Measurements from ENCODE around the gene GMFB.
"Not testable (repeated sequence)": the region's sequence is repeated elsewhere in the genome, so short reads cannot be mapped to it uniquely, and the experiment has no call there.

Gene GMFB

GRCh38 chr14:54462048-54462447 is 26.7 kb downstream of the GMFB start:
- TF ChIP-seq CTCF (IDR thresholded peaks at IDR 0.05; ENCODE audit: low read depth, low read length): no peak
- H3K4me3 ChIP-seq (ENCODE audit: low read depth, low read length): no peak overlapping the region

GRCh38 chr14:54459106-54459505 is 29.7 kb downstream of the GMFB start:
- TF ChIP-seq CTCF (IDR thresholded peaks at IDR 0.05; ENCODE audit: low read depth, low read length): no peak
- H3K4me3 ChIP-seq (ENCODE audit: low read depth, low read length): no peak overlapping the region

GRCh38 chr14:54458536-54458935 is 30.2 kb downstream of the GMFB start:
- H3K4me3 ChIP-seq (ENCODE audit: low read depth, low read length): not testable (repeated sequence)

GRCh38 chr14:54457609-54457996 is 31.2 kb downstream of the GMFB start:
- TF ChIP-seq CTCF (IDR thresholded peaks at IDR 0.05; ENCODE audit: low read depth, low read length): no peak

GRCh38 chr14:54456820-54457608 is 31.8 kb downstream of the GMFB start:
- H3K4me3 ChIP-seq (ENCODE audit: low read depth, low read length): not testable (repeated sequence)

More at GRCh38 chr14:54457609-54457996, 31.2 kb downstream of the GMFB start:
- no peak overlapping the region for H3K4me3 ChIP-seq (ENCODE audit: low read depth, low read length)

GRCh38 chr14:54455363-54455762 is 33.4 kb downstream of the GMFB start:
- TF ChIP-seq CTCF (IDR thresholded peaks at IDR 0.05; ENCODE audit: low read depth, low read length): no peak
- H3K4me3 ChIP-seq (ENCODE audit: low read depth, low read length): no peak overlapping the region

- not testable (repeated sequence) for H3K4me3 ChIP-seq (ENCODE audit: low read depth, low read length)
Observed at GRCh38 chr14:54453990-54454389, 34.8 kb downstream of the GMFB start.

- H3K4me3 ChIP-seq (ENCODE audit: low read depth, low read length): no peak overlapping the region
- TF ChIP-seq CTCF (IDR thresholded peaks at IDR 0.05; ENCODE audit: low read depth, low read length): no peak
Observed at GRCh38 chr14:54453252-54453651, 35.5 kb downstream of the GMFB start.

- TF ChIP-seq CTCF (IDR thresholded peaks at IDR 0.05; ENCODE audit: low read depth, low read length): no peak
- H3K4me3 ChIP-seq (ENCODE audit: low read depth, low read length): no peak overlapping the region
Observed at GRCh38 chr14:54451961-54452360, 36.8 kb downstream of the GMFB start.
